SK-N-SH treated with all-trans-retinoic acid at 6 μM for 48 hours (cell line): Measurements from ENCODE around the gene LTBP3.

Source experiments
- ATAC-seq: fragments of 200-7000 bp; cut with Tn5 transposase; 3 replicates; pipeline ENCODE4 v1.9.1; 2020; ENCODE audit warnings: mild to moderate bottlenecking, moderate library complexity
- ARNTL ChIP-seq: fragments of 450-650 bp; formaldehyde crosslinking; IDR thresholded peaks from 2 replicates; pipeline ENCODE4 v1.5.0; 2020; ENCODE audit warnings: low read depth, mild to moderate bottlenecking, moderate library complexity, borderline replicate concordance
- BACH2 ChIP-seq: fragments of 250-450 bp; sonication (Bioruptor Pico); IDR thresholded peaks from 2 replicates; pipeline ENCODE4 v1.9.0; 2021; ENCODE audit warnings: mild to moderate bottlenecking, borderline replicate concordance
- CREB5 ChIP-seq: fragments of 250-450 bp; sonication (Bioruptor Pico); IDR thresholded peaks from 2 replicates; pipeline ENCODE4 v1.5.1; 2020; ENCODE audit warnings: low read depth, mild to moderate bottlenecking, moderate library complexity
- CSDC2 ChIP-seq: fragments of 250-450 bp; sonication (Bioruptor Pico); IDR thresholded peaks from 2 replicates; pipeline ENCODE4 v1.5.0; 2020; ENCODE audit warnings: mild to moderate bottlenecking, moderate library complexity
- CSRNP3 ChIP-seq: fragments of 250-450 bp; sonication (Bioruptor Pico); IDR thresholded peaks from 2 replicates; pipeline ENCODE4 v1.5.1; 2021; ENCODE audit warnings: mild to moderate bottlenecking, moderate library complexity
- GLIS3 ChIP-seq: fragments of 250-450 bp; sonication (Bioruptor Pico); IDR thresholded peaks from 2 replicates; pipeline ENCODE4 v1.5.0; 2020; ENCODE audit warnings: mild to moderate bottlenecking, moderate library complexity
- ISL1 ChIP-seq: fragments of 250-450 bp; sonication (Bioruptor Pico); IDR thresholded peaks from 2 replicates; pipeline ENCODE4 v2.1.2; 2022; ENCODE audit warnings: mild to moderate bottlenecking, moderate library complexity
- POU6F1 ChIP-seq: fragments of 250-450 bp; sonication (Bioruptor Pico); IDR thresholded peaks from 2 replicates; pipeline ENCODE4 v1.8.0; 2021; ENCODE audit warnings: low read depth, mild to moderate bottlenecking, moderate library complexity, borderline replicate concordance
- PPARA ChIP-seq: fragments of 250-450 bp; sonication (Bioruptor Pico); IDR thresholded peaks from 2 replicates; pipeline ENCODE4 v1.5.0; 2020; ENCODE audit warnings: mild to moderate bottlenecking, borderline replicate concordance
- RARB ChIP-seq: fragments of 250-450 bp; sonication (Bioruptor Pico); IDR thresholded peaks from 2 replicates; pipeline ENCODE4 v1.8.0; 2021; ENCODE audit warnings: mild to moderate bottlenecking, moderate library complexity
- SNAI2 ChIP-seq: fragments of 250-450 bp; sonication (Bioruptor Pico); IDR thresholded peaks from 2 replicates; pipeline ENCODE4 v1.5.0; 2020; ENCODE audit warnings: mild to moderate bottlenecking, moderate library complexity
- TCF4 ChIP-seq: fragments of 250-450 bp; sonication (Bioruptor Pico); IDR thresholded peaks from 2 replicates; pipeline ENCODE4 v1.8.0; 2021; ENCODE audit warnings: mild to moderate bottlenecking, moderate library complexity, borderline replicate concordance
- TOX ChIP-seq: fragments of 250-450 bp; sonication (Bioruptor Pico); IDR thresholded peaks from 2 replicates; pipeline ENCODE4 v1.8.0; 2021; ENCODE audit warnings: mild to moderate bottlenecking, moderate library complexity, borderline replicate concordance
- ZC3H10 ChIP-seq: fragments of 250-450 bp; sonication (Bioruptor Pico); IDR thresholded peaks from 2 replicates; pipeline ENCODE4 v1.5.1; 2021; ENCODE audit warnings: mild to moderate bottlenecking, moderate library complexity
- ZFP3 ChIP-seq: fragments of 250-450 bp; sonication (Bioruptor Pico); IDR thresholded peaks from 2 replicates; pipeline ENCODE4 v1.5.0; 2020; ENCODE audit warnings: mild to moderate bottlenecking, moderate library complexity
- ZFP30 ChIP-seq: fragments of 450-650 bp; formaldehyde crosslinking; IDR thresholded peaks from 2 replicates; pipeline ENCODE4 v1.5.0; 2022; ENCODE audit warnings: mild to moderate bottlenecking, moderate library complexity
- ZNF565 ChIP-seq: fragments of 450-650 bp; formaldehyde crosslinking; conservative IDR thresholded peaks from 2 replicates; pipeline ENCODE4 v1.5.0; 2020; ENCODE audit warnings: low read depth, mild to moderate bottlenecking, moderate library complexity
- ZNF70 ChIP-seq: fragments of 450-650 bp; formaldehyde crosslinking; IDR thresholded peaks from 2 replicates; pipeline ENCODE4 v1.5.0; 2020; ENCODE audit warnings: mild to moderate bottlenecking, moderate library complexity
- ZNF8 ChIP-seq: fragments of 450-650 bp; formaldehyde crosslinking; IDR thresholded peaks from 2 replicates; pipeline ENCODE4 v1.5.0; 2020; ENCODE audit warnings: mild to moderate bottlenecking, moderate library complexity

LTBP3 gene

GRCh38 chr11:65538232-65538914 is 19.8 kb downstream of the LTBP3 start:
- TF ChIP-seq BACH2 (CRISPR knock-in tag) (no peak), ZNF70 (CRISPR knock-in tag) (no peak), SNAI2 (CRISPR knock-in tag) (no peak), POU6F1 (no peak), PPARA (no peak), GLIS3 (CRISPR knock-in tag) (no peak), ISL1 (no peak), TCF4 (CRISPR knock-in tag) (no peak), ARNTL (no peak)
- no peak for ATAC-seq

GRCh38 chr11:65537620-65538231 is 20.4 kb downstream of the LTBP3 start:
- TF ChIP-seq ZFP30 (CRISPR knock-in tag): no peak
- no peak for TF ChIP-seq ZNF565 (CRISPR knock-in tag)
- TF ChIP-seq ZFP3 (CRISPR knock-in tag): no peak
- TF ChIP-seq CSDC2 (CRISPR knock-in tag): no peak
- TF ChIP-seq ZC3H10 (CRISPR knock-in tag): no peak
- no peak for TF ChIP-seq POU6F1
- TF ChIP-seq CSRNP3 (CRISPR knock-in tag): no peak
- TF ChIP-seq ZNF8 (CRISPR knock-in tag): no peak
- TF ChIP-seq RARB (CRISPR knock-in tag): no peak
- ATAC-seq: no peak

GRCh38 chr11:65537296-65537597 is 20.9 kb downstream of the LTBP3 start:
- no peak for TF ChIP-seq CSDC2 (CRISPR knock-in tag)

GRCh38 chr11:65536412-65537295 is 21.5 kb downstream of the LTBP3 start:
- no peak for TF ChIP-seq TCF4 (CRISPR knock-in tag)
- no peak for TF ChIP-seq ZFP30 (CRISPR knock-in tag)
- no peak for TF ChIP-seq ZC3H10 (CRISPR knock-in tag)
- TF ChIP-seq CSDC2 (CRISPR knock-in tag): no peak
- TF ChIP-seq ARNTL: no peak
- TF ChIP-seq ISL1: no peak
- no peak for TF ChIP-seq RARB (CRISPR knock-in tag)
- ATAC-seq: no peak

More at GRCh38 chr11:65537296-65537597, 20.9 kb downstream of the LTBP3 start:
- no peak for ATAC-seq

- no peak; the same call in 2 of the 3 replicates for ATAC-seq
- no peak for TF ChIP-seq PPARA
- no peak for TF ChIP-seq CREB5 (CRISPR knock-in tag)
- no peak for TF ChIP-seq TOX
- TF ChIP-seq ZFP30 (CRISPR knock-in tag): no peak
- TF ChIP-seq POU6F1: no peak
- no peak for TF ChIP-seq ARNTL
These were observed 23.1 kb downstream of the LTBP3 start for GRCh38 chr11:65535102-65535501.
